ENCODE data around the gene BLCAP. TPM values are rescaled to one million over a fixed set of nuclear protein-coding genes. Genes with fewer than 3 reads are reported as not detected.

The BLCAP gene
- total and polyA plus RNA-seq, 3 experiments from 2014 or later: 37.5 to 74.7 (median 40.9) TPM

- Histone ChIP-seq H3K27me3 (ENCODE audit: insufficient read depth, low read length, poor library complexity, severe bottlenecking) (peaks cover 25% of the 10 kb centered on the region), H3K27ac (ENCODE audit: low read depth, low read length) (no peak overlapping the region), H3K9me3 (ENCODE audit: low read length) (no peaks in the 10 kb centered on the region), H3K36me3 (ENCODE audit: insufficient read depth, low read length) (no peaks in the 10 kb centered on the region), H3K4me1 (ENCODE audit: insufficient read depth, low read length) (no peaks in the 10 kb centered on the region), H3K4me3 (ENCODE audit: low read length) (no peak overlapping the region)
- ChIA-PET POLR2A (no interaction called here), CTCF (no interaction called here)
- Mint-ChIP-seq H3K9me3 (peaks cover 0 to 1% (median 0%) of the 10 kb centered on the region in 5 donors), H3K27me3 (peaks cover 23 to 64% of the 10 kb centered on the region in 2 donors), H3K36me3 (no peaks in the 10 kb centered on the region), H3K4me3 (no peak overlapping the region), H3K4me1 (peaks cover 0 to 8% (median 4%) of the 10 kb centered on the region in 3 donors), H3K27ac (peak overlapping the region in 1 of 8 donors; percentile 74)
- no peak for DNase-seq
Observed at GRCh38 chr20:37567671-37568588, 40.3 kb upstream of the BLCAP start.

- POLR2A ChIA-PET: no interaction called here
- H3K27me3 Mint-ChIP-seq: peaks cover 25 to 68% of the 10 kb centered on the region in 2 donors
Observed at GRCh38 chr20:37567331-37567665, 39.6 kb upstream of the BLCAP start.

GRCh38 chr20:37566590-37567330 lies 39.1 kb upstream of the BLCAP start:
- CTCF ChIA-PET: no interaction called here
- Mint-ChIP-seq H3K27ac (no peak overlapping the region), H3K27me3 (peaks cover 25 to 71% of the 10 kb centered on the region in 2 donors), H3K4me3 (no peak overlapping the region), H3K4me1 (peaks cover 0 to 8% (median 4%) of the 10 kb centered on the region in 3 donors), H3K9me3 (peaks cover 0 to 1% (median 0%) of the 10 kb centered on the region in 5 donors), H3K36me3 (no peaks in the 10 kb centered on the region)
- Histone ChIP-seq H3K9me3 (ENCODE audit: low read length) (no peaks in the 10 kb centered on the region), H3K27me3 (ENCODE audit: insufficient read depth, low read length, poor library complexity, severe bottlenecking) (peaks cover 25% of the 10 kb centered on the region), H3K36me3 (ENCODE audit: insufficient read depth, low read length) (no peaks in the 10 kb centered on the region), H3K4me3 (ENCODE audit: low read length) (no peak overlapping the region), H3K4me1 (ENCODE audit: insufficient read depth, low read length) (no peaks in the 10 kb centered on the region), H3K27ac (ENCODE audit: low read depth, low read length) (no peak overlapping the region)
- POLR2A ChIA-PET: no interaction called here
- DNase-seq: no peak

More at GRCh38 chr20:37567331-37567665, 39.6 kb upstream of the BLCAP start:
- Mint-ChIP-seq H3K9me3 (peaks cover 0 to 1% (median 0%) of the 10 kb centered on the region in 5 donors), H3K27ac (no peak overlapping the region), H3K36me3 (no peaks in the 10 kb centered on the region), H3K4me1 (peaks cover 0 to 8% (median 4%) of the 10 kb centered on the region in 3 donors), H3K4me3 (no peak overlapping the region)
- H3K36me3 ChIP-seq (ENCODE audit: insufficient read depth, low read length): no peaks in the 10 kb centered on the region
- H3K27me3 ChIP-seq (ENCODE audit: insufficient read depth, low read length, poor library complexity, severe bottlenecking): peaks cover 25% of the 10 kb centered on the region
- H3K4me1 ChIP-seq (ENCODE audit: insufficient read depth, low read length): no peaks in the 10 kb centered on the region
- no peaks in the 10 kb centered on the region for H3K9me3 ChIP-seq (ENCODE audit: low read length)
- no peak overlapping the region for H3K4me3 ChIP-seq (ENCODE audit: low read length)
- no peak for DNase-seq
- CTCF ChIA-PET: no interaction called here
- no peak overlapping the region for H3K27ac ChIP-seq (ENCODE audit: low read depth, low read length)

GRCh38 chr20:37565134-37565811 lies 37.6 kb upstream of the BLCAP start:
- CTCF ChIA-PET: interaction anchor here (1.1 to 1.6 kb wide), 4 partner anchors 8 to 427 kb away, joined by 3 to 6 read pairs (median 4); no protein-coding TSS in a partner anchor
- Mint-ChIP-seq H3K36me3 (no peaks in the 10 kb centered on the region), H3K9me3 (peaks cover 0 to 1% (median 0%) of the 10 kb centered on the region in 5 donors), H3K27ac (peak overlapping the region in 2 of 8 donors; percentile 17 to 83), H3K4me1 (peaks cover 0 to 8% (median 4%) of the 10 kb centered on the region in 3 donors), H3K27me3 (peaks cover 25 to 70% of the 10 kb centered on the region in 2 donors), H3K4me3 (peak overlapping the region in 1 of 7 donors; percentile 34)
- H3K27ac ChIP-seq (ENCODE audit: low read depth, low read length): no peak overlapping the region
- no peaks in the 10 kb centered on the region for H3K36me3 ChIP-seq (ENCODE audit: insufficient read depth, low read length)
- no peak overlapping the region for H3K4me3 ChIP-seq (ENCODE audit: low read length)
- no peaks in the 10 kb centered on the region for H3K4me1 ChIP-seq (ENCODE audit: insufficient read depth, low read length)
- no peak for DNase-seq
- peaks cover 25% of the 10 kb centered on the region for H3K27me3 ChIP-seq (ENCODE audit: insufficient read depth, low read length, poor library complexity, severe bottlenecking)
- POLR2A ChIA-PET: no interaction called here
- no peaks in the 10 kb centered on the region for H3K9me3 ChIP-seq (ENCODE audit: low read length)

GRCh38 chr20:37564388-37565133 lies 36.9 kb upstream of the BLCAP start:
- H3K4me3 Mint-ChIP-seq: no peak overlapping the region
- Histone ChIP-seq H3K4me3 (ENCODE audit: low read length) (no peak overlapping the region), H3K4me1 (ENCODE audit: insufficient read depth, low read length) (no peaks in the 10 kb centered on the region), H3K9me3 (ENCODE audit: low read length) (no peaks in the 10 kb centered on the region), H3K36me3 (ENCODE audit: insufficient read depth, low read length) (no peaks in the 10 kb centered on the region), H3K27ac (ENCODE audit: low read depth, low read length) (no peak overlapping the region), H3K27me3 (ENCODE audit: insufficient read depth, low read length, poor library complexity, severe bottlenecking) (peaks cover 25% of the 10 kb centered on the region)
- peaks cover 25 to 69% of the 10 kb centered on the region in 2 donors for H3K27me3 Mint-ChIP-seq
- POLR2A ChIA-PET: no interaction called here
- peaks cover 0 to 1% (median 0%) of the 10 kb centered on the region in 5 donors for H3K9me3 Mint-ChIP-seq
- H3K36me3 Mint-ChIP-seq: no peaks in the 10 kb centered on the region
- CTCF ChIA-PET: interaction anchor here (0.6 to 1.6 kb wide), 5 partner anchors 9 to 428 kb away, joined by 3 to 6 read pairs (median 3); no protein-coding TSS in a partner anchor
- H3K27ac Mint-ChIP-seq: no peak overlapping the region
- peak in 4 of 5 donors; percentile 7 to 14 (median 8) for DNase-seq
- peaks cover 0 to 8% (median 4%) of the 10 kb centered on the region in 3 donors for H3K4me1 Mint-ChIP-seq

DNA sequence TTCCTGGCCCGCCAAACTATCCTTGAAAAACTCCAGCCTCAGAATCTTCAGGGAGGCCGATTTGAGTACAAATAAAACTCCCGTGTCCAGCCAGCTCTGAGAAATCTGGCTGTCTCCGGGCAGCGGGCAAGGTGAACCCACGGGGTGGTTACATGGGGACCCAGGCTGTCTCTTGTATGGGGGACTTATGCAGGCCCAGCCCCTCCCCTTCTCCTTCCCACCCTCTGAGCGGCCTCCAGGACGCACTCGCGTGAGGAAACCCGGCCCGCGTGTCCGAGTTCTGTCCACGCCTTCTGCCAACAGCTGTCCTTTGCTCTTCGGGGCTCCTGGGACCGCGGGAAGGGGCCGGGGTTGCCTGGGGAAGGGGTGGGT lies 36.3 kb upstream of the BLCAP start:
- Histone ChIP-seq H3K27ac (ENCODE audit: low read depth, low read length) (no peak overlapping the region), H3K9me3 (ENCODE audit: low read length) (no peaks in the 10 kb centered on the region), H3K27me3 (ENCODE audit: insufficient read depth, low read length, poor library complexity, severe bottlenecking) (peaks cover 25% of the 10 kb centered on the region), H3K4me1 (ENCODE audit: insufficient read depth, low read length) (no peaks in the 10 kb centered on the region), H3K4me3 (ENCODE audit: low read length) (no peak overlapping the region), H3K36me3 (ENCODE audit: insufficient read depth, low read length) (no peaks in the 10 kb centered on the region)
- POLR2A ChIA-PET: no interaction called here
- Mint-ChIP-seq H3K4me3 (no peak overlapping the region), H3K27ac (no peak overlapping the region), H3K9me3 (peaks cover 0 to 1% (median 0%) of the 10 kb centered on the region in 5 donors), H3K27me3 (peaks cover 24 to 63% of the 10 kb centered on the region in 2 donors), H3K36me3 (no peaks in the 10 kb centered on the region), H3K4me1 (peaks cover 0 to 8% (median 4%) of the 10 kb centered on the region in 3 donors)
- DNase-seq: no peak
- CTCF ChIA-PET: interaction anchor here (0.6 to 1.6 kb wide), 4 partner anchors 10 to 397 kb away, joined by 3 to 6 read pairs (median 3); no protein-coding TSS in a partner anchor

GRCh38 chr20:37562695-37563480 lies 35.2 kb upstream of the BLCAP start:
- H3K9me3 ChIP-seq (ENCODE audit: low read length): no peaks in the 10 kb centered on the region
- Mint-ChIP-seq H3K9me3 (peaks cover 0 to 1% (median 0%) of the 10 kb centered on the region in 5 donors), H3K4me3 (no peak overlapping the region), H3K27me3 (peaks cover 21 to 55% of the 10 kb centered on the region in 2 donors), H3K36me3 (no peaks in the 10 kb centered on the region), H3K4me1 (peaks cover 0 to 6% (median under 1%) of the 10 kb centered on the region in 3 donors), H3K27ac (no peak overlapping the region)
- H3K4me3 ChIP-seq (ENCODE audit: low read length): no peak overlapping the region
- no peak for DNase-seq
- CTCF ChIA-PET: no interaction called here
- peaks cover 21% of the 10 kb centered on the region for H3K27me3 ChIP-seq (ENCODE audit: insufficient read depth, low read length, poor library complexity, severe bottlenecking)
- H3K36me3 ChIP-seq (ENCODE audit: insufficient read depth, low read length): no peaks in the 10 kb centered on the region
- no peaks in the 10 kb centered on the region for H3K4me1 ChIP-seq (ENCODE audit: insufficient read depth, low read length)
- H3K27ac ChIP-seq (ENCODE audit: low read depth, low read length): no peak overlapping the region
- POLR2A ChIA-PET: no interaction called here

All from CD8-positive, alpha-beta memory T cell (primary cell).